AG04449 (cell line): Measurements from ENCODE around the gene CHRNA3.

Source experiments
- CTCF ChIA-PET: fragments of 350-600 bp; formaldehyde crosslinking; extraction: SDS; loops from one replicate; lab custom pipeline; 2021; ENCODE audit warnings: antibody characterized with exemption; lab: Yijun Ruan, JAX
- POLR2A ChIA-PET: fragments of 400-600, 350-600 bp; formaldehyde crosslinking; extraction: SDS; loops from one replicate; lab custom pipeline; 2020; ENCODE audit warnings: antibody characterized with exemption, inconsistent platforms; lab: Yijun Ruan, JAX
- DNase-seq: peaks from one replicate; pipeline ENCODE4 v3.0.0-alpha.2; 2010; ENCODE audit warnings: low read depth, low spot score
- H3K4me3 ChIP-seq: 2 replicates; pipeline ENCODE4 v1.5.1; 2011; ENCODE audit warnings: low read depth, mild to moderate bottlenecking, control low read depth, low read length
- TF ChIP-seq, protein P1 (sequence below): IDR thresholded peaks from one replicate; pipeline ENCODE4 v1.5.1; 2011; ENCODE audit warnings: mild to moderate bottlenecking, moderate library complexity, low read length, control low read depth, inconsistent platforms; ENCODE audit not compliant: insufficient read depth; ENCODE audit errors: missing control alignments

The CHRNA3 gene

GRCh38 chr15:78571382-78571781, 49.4 kb downstream of the CHRNA3 start:
- ChIA-PET POLR2A (no interaction called here), CTCF (no interaction called here)
- no peak for DNase-seq
- no peak overlapping the region for H3K4me3 ChIP-seq
- TF ChIP-seq, protein P1, sequence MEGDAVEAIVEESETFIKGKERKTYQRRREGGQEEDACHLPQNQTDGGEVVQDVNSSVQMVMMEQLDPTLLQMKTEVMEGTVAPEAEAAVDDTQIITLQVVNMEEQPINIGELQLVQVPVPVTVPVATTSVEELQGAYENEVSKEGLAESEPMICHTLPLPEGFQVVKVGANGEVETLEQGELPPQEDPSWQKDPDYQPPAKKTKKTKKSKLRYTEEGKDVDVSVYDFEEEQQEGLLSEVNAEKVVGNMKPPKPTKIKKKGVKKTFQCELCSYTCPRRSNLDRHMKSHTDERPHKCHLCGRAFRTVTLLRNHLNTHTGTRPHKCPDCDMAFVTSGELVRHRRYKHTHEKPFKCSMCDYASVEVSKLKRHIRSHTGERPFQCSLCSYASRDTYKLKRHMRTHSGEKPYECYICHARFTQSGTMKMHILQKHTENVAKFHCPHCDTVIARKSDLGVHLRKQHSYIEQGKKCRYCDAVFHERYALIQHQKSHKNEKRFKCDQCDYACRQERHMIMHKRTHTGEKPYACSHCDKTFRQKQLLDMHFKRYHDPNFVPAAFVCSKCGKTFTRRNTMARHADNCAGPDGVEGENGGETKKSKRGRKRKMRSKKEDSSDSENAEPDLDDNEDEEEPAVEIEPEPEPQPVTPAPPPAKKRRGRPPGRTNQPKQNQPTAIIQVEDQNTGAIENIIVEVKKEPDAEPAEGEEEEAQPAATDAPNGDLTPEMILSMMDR, result no peak

- DNase-seq, result no peak
- no peak overlapping the region for H3K4me3 ChIP-seq
- CTCF ChIA-PET, result no interaction called here
- TF ChIP-seq, protein P1, result no peak
- POLR2A ChIA-PET, result no interaction called here
These were observed 50.1 kb downstream of the CHRNA3 start for GRCh38 chr15:78570710-78571109.

DNA sequence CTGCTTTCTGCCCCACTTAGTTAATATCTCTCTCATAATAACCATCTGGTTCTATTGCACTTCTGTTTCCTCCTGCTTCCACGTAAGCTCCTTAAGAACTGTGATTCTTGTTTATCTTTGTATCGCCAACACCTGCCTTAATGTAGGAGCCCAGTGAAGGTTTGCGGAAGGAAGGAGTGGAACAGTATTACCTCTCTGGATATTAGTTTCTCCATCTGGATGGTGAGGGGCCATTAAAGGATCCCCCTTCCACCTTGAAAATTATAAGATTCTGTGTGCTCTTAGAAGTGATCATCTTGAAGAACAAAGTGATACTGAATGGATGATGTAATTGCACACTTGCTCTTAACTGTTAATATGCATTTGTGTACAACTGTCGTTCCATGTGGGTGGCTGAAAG, 53.3 kb downstream of the CHRNA3 start:
- ChIA-PET POLR2A (no interaction called here), CTCF (no interaction called here)
- no peak for DNase-seq
- no peak overlapping the region for H3K4me3 ChIP-seq
- TF ChIP-seq, protein P1, result no peak

GRCh38 chr15:78565951-78566774, 54.6 kb downstream of the CHRNA3 start:
- H3K4me3 ChIP-seq, result peak overlapping the region; percentile 77
- TF ChIP-seq, protein P1, result peak; percentile 28
- CTCF ChIA-PET, result interaction anchor here (1.2 to 2.2 kb wide), 7 partner anchors 9 to 144 kb away, joined by 3 to 13 read pairs (median 4); no protein-coding TSS in a partner anchor
- POLR2A ChIA-PET, result interaction anchor here (1.5 to 1.7 kb wide), 2 partner anchors 20 to 26 kb away, joined by 4 read pairs; partner anchors contain the start of gene PSMA4
- no peak for DNase-seq

GRCh38 chr15:78565097-78565950, 55.5 kb downstream of the CHRNA3 start, which contains the start of gene CHRNA5:
TSS of gene CHRNA5 (plus strand) at chr15:78565520. CDS start at chr15:78565720, 200 bp downstream.
- TF ChIP-seq, protein P1, result no peak
- H3K4me3 ChIP-seq, result peak within 1 kb of the TSS; percentile 77
- ChIA-PET CTCF (interaction anchor here (1.2 to 2.2 kb wide), 7 partner anchors 10 to 145 kb away, joined by 3 to 13 read pairs (median 4); no protein-coding TSS in a partner anchor), POLR2A (interaction anchor here (0.6 to 1.7 kb wide), 3 partner anchors 19 to 74 kb away, joined by 3 to 4 read pairs (median 4); partner anchors contain the start of gene PSMA4)
- DNase-seq, result no peak

DNA sequence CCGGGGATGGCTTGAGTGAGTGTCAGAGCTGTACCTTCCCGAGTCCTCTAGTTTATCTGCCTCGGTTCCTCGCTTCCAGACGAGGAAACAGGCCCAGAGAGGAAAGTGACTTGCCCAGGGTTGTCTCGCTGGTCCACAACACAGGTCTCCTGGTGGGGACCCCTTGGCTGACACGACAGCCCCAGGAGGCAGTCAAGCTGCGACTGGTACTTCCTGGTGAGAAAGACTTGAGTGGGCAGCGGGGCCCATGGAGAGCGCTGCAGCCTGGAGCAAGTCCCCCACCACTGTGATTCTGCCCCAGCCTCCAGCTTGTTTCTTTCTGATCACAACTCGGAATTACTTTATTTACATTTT, 56.1 kb downstream of the CHRNA3 start:
- ChIA-PET CTCF (interaction anchor here (1.1 to 2.2 kb wide), 2 partner anchors 8 to 13 kb away, joined by 3 to 7 read pairs; no protein-coding TSS in a partner anchor), POLR2A (interaction anchor here (0.6 to 1.7 kb wide), 3 partner anchors 18 to 74 kb away, joined by 3 to 4 read pairs (median 4); partner anchors contain the start of gene PSMA4)
- H3K4me3 ChIP-seq, result peak overlapping the region; percentile 77
- TF ChIP-seq, protein P1, result no peak
- DNase-seq, result no peak
